HuH-7.5 (cell line): ENCODE results near the gene CD93.

ENCODE experiments used
- DNase-seq: peaks from one replicate; pipeline ENCODE4 v3.0.0; 2011; ENCODE audit warnings: low spot score

The CD93 gene, protein sequence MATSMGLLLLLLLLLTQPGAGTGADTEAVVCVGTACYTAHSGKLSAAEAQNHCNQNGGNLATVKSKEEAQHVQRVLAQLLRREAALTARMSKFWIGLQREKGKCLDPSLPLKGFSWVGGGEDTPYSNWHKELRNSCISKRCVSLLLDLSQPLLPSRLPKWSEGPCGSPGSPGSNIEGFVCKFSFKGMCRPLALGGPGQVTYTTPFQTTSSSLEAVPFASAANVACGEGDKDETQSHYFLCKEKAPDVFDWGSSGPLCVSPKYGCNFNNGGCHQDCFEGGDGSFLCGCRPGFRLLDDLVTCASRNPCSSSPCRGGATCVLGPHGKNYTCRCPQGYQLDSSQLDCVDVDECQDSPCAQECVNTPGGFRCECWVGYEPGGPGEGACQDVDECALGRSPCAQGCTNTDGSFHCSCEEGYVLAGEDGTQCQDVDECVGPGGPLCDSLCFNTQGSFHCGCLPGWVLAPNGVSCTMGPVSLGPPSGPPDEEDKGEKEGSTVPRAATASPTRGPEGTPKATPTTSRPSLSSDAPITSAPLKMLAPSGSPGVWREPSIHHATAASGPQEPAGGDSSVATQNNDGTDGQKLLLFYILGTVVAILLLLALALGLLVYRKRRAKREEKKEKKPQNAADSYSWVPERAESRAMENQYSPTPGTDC

DNA sequence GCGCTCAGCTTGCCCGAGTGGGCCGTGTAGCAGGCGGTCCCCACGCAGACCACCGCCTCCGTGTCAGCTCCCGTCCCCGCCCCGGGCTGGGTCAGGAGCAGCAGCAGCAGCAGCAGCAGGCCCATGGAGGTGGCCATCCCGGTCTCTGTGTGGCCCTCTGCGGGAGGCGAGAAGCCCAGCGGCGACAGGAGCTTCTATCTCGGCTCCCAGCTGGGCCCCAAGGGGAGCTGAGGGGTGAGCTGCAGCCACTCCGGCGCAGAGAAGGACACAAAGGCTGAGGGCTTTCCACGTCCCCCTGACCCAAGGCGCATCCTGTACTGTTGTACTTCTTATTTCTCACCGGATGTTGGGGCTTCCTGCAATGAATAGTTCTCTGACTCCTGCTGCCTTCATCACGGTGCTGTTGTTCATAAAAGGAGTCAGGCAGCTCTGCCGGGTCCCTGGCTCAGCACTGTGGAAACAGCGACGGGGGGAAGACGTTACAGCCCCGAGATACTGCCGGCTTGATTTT, at the start of gene CD93:
Gene CD93, minus strand, starts transcription at position 269 of the 511 bp plus-strand sequence. Its CDS starts 132 bp downstream, at position 137.
- no peak for DNase-seq

DNA sequence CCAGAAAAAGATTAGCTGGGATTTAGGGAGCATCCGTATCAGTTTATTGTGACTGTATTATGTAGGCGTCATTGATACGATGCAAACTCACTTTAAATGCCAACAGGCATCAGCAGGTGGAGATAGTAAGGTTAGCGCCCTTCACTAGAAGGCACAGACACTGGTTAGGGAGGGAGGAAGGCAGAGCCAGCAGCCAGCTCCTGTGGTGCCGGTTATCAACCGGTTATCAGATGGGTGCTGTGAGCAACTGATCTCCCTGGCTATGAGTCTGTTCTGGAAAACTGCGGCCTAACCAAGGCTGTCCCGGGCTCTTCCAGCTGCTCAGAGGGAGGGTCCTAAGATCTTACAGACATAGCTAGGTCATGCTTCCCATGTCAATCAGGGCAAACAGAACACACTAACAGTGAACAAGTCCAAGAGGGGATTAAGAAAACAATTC, 47.5 kb upstream of the CD93 start:
- DNase-seq = no peak

DNA sequence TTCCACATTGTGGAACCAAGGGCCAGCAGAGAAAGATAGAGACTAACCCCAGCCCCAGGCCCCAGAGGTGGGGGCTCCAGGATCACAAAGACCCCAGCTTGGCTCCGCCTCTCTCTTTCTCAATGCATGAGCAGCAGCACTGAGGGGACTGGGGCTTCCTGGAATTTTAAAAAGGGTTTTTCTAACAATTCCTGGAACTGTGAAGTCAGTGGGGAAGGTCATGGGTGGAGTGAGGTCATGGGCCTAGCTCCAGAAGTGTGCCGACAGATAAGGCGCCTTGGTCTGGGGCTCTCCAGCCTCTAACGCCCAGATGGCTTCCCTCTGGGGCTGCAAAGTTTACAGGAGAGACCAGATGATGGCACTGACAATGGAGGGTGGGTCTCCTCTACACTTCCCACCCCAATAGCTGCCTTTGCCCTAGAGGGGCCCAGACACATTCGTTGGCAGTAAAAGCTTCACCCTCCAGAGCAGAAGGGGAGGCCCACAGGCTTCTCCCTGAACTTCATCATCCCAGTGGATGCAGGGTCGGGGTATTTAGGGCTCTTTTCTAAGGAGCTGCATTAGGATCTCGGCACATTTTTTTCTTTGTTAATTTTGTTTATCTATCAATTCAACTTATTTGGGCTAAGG, 46.9 kb upstream of the CD93 start:
- no peak for DNase-seq

DNA sequence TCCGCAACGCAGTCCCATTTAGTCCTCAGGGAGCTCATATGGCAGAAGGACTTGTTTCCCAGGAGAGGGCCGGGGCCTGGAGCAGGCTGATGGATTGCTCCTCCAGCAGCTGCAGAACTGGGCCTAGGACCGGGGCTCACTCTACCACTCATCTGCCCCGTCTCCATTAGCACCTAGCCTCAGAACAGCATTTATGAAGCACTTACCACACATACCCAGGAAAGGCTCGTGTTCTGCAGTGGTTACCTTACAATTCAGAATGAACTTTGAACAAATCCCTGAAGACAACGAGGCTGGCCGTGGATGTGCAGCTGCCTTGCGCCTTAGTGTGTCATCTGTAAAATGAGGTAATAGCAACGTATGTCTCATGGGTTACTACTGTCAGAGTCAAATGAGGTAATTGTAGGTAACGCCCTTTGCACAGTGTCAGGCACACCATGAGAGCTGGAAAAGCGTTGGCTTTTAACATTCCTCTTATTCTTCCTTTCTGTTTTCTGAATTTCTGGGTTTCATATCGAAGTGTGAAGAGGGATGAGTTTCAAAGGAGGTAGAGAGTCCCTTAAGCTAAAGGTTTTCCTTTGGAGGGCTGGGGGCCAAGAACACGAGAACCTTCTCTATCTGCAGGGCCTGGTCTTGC, 46.3 kb upstream of the CD93 start:
- no peak for DNase-seq

DNA sequence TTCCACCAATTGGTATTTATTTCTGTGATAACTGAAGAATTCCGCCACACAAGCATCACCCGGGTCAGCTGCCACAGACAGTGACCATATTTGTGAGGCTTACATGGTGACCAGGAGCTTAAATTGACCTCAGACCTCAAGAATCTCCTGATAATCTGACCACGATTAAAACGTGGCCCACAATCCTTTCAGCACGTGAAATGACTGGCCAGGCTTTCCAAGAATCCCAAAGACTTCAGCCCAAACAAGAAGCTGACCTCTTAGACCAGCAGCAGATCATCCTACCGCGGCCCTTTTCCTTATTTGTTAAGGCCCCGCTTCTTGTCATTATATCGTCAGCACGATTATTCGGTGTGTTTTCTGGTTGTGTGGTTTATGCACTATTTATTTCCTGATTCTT, 45.6 kb upstream of the CD93 start:
- no peak for DNase-seq

DNA sequence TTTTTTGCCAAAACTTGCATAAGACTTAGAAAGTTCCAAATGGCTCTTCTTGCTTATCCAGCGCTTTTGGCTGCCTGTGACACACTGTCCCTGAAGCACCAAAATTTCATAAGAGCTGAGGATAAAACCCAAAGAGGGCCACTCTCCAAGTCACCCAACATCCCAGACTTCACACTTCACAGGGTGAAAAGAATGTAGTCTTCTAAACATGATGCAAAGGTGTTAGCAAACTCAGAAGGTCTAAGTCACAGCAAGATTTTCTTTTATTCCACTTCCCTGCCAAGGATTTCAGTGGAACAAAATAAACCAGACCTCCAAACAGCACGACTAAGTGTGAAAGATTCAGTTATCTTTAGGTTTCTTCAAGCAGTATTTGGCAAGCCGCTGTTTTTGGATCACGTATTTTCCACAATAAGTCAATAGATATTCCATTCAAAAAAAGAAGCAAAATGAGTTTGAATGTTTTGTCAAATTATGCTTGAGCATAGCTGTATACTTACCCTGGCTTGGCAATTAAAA, 44.6 kb upstream of the CD93 start:
- no peak for DNase-seq

DNA sequence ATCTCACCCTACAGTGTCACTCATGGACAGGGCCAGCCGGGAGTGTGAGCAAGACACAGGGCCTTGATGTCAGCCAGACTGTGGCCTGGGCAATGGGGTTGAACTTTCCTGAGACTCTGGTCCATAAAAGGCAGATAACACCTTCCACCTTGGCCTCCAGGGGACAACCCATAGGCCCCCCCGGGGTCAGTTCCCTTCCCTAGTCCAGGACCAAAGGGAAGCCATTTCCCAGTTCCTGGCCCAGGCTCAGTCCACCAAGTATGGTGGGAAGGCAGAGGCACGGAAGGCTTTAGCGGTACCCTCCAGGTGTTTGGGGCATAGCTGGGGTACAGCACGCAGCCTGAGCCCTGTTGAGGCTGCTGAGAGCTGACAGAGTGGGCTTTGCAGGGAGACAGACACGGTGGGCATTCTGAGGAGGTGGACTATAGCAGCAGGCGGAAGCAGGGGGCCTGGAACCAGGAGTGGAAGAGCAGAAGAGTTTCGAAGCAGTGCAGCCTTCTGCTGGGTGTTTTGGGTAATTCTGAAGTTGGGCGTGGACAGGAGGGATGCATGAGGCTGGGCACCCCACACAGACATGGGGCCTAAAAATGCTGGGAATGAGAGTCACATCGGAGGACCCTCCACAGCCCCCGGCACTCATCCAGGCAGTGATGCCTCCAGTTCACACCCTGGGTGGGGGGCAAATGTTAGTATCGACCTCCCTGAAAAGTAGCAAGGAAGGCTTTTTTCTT, 43.9 kb upstream of the CD93 start:
- DNase-seq = no peak

DNA sequence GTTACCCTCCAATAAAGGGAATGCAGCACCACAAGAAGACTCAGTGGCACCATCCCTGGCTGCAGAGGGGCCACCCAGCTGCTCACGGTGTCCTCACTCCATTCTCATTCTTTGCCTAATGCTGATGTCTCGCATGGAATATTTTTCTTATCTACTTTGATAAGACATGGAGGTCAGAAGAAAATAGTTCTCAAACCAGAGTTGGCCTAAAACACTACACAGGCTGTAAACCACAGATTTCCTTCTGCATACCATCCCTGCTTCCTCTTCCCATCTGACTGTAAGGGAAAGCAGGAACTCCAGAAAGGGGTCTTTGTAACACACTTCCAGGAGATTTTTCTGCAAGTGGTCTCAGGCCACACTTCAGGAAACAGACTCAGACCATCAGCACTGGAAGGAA, 43.1 kb upstream of the CD93 start:
- DNase-seq = no peak

DNA sequence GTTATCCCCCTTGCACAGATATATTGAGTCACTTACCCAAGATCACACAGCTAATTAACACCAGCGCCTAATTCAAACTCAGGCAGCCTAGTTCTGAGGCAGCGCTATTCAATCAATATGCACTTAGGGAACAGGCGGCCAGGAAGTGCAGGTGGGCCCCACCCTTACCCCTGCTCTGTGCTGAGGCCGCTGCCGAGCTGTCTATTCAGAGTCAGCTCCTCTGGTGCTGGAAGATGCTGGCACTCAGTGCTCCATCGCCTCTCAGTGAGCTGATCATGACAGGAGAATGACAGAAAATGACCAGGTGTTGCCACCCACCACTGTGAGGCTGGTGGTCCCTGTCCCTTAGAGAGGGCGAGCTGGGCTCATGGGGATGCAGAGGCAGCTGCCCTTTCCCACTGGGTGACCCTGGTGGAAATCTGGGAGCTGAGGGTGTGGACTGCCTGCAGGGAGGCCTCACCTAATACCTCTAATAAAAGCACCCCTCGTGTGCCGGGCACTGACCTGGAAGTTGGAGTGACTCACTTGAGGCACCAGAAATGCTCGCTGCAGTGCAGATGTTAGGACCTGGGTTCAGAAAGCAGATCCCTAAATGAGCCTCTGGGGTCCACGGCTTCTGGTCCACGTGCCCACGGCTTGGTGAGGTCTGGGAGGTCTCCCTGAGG, 42.5 kb upstream of the CD93 start:
- DNase-seq = no peak

DNA sequence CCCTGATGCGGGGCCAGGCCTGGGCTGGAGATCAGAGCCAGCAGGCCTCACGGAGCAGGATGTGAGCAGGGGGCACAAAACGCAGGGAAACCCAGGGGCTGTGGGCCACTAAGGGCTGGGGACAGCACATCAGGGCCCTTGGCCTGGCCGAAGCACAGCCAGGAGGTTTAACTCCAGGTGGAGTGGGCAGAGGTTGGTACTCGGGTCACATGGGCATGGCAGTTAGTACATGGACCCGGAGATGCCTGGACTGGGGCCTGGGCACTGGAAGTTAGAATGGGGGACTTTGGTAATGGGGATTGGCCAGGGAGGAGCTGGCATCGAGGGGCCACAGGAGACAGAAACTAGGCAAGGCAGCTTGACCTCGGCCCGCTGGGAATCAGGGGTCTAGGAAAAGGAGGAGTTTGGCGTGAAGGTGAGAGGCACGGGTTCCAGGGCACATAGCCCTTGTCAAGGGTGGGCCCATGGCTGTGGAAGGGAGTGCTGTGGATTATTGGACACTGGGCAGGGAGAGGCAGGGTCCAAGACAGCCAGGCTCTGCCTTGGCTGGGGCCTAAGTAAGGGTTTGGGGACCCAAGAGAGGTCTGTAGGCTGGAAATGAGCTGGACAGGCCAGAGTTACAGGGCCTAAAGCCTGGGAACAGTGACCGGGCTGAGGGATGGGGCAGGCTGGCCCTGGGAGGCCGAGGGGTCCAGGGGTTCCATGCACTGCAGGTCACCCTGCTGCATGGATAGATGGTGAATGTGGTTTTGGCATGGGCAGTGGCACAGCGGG, 41.6 kb upstream of the CD93 start:
- DNase-seq = no peak

DNA sequence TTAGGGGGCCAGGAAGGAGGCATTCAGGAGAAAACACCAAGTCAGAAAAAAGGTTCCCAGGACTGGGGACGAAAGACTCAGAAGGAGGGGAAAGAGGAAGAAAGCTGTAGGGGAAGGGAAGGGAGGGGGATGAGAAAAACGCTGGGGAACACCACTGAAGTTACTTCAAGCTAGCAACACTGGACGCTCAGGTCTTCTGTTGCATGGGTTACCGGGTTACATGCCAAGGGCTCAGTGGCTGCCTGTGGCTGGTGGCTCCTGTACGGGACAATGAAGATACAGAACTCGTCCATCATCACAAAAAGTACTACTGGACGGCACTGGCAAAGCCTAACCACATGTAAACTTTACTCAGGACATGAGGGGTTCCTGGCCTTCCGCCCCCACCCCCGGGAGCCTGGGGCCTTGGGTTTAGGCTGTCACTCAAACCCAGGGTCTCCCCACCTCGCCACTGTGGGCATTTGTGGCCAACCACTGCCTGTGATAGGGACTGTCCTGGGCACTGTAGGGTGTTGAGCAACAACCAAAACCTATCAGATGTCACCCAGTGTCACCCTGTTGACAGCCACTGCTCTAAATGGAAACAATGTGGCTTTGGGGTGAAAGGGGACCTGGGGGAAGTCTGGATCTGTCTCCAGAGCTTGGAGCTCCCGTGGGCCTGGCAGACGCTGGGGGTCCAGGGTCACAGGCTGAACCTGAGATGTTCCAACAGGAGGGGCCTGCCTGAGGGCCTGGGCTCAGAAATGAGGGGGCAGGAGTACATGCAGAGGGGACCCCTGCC, 40.3 kb upstream of the CD93 start:
- DNase-seq = no peak

DNA sequence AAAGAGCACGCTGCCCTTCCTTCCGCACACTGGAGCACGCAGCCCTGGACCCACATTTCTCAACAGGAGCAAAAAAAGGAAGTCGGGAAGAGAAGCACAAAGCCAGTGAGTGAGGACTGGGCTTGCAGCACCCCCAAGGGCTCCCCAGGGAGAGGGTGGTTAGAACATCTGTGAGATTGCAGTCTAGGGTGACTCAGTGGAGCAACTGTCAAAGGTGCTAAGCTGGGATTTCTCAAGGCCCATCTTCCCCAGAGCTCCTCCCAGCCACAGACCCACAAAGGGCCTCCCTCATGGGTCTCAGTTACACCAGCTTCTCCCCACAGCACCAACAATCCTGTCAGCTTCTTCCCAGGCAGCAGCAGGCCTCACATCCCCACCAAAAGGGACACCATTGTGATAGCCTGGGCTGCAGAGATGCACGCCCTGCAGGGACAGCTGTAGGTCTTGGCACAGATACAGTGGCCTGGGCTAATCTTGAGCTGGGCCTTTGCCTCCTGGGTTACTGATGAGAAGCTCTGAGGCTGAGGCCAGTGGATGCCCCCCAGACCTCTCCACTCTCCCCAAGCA, 39.6 kb upstream of the CD93 start:
- DNase-seq = no peak

DNA sequence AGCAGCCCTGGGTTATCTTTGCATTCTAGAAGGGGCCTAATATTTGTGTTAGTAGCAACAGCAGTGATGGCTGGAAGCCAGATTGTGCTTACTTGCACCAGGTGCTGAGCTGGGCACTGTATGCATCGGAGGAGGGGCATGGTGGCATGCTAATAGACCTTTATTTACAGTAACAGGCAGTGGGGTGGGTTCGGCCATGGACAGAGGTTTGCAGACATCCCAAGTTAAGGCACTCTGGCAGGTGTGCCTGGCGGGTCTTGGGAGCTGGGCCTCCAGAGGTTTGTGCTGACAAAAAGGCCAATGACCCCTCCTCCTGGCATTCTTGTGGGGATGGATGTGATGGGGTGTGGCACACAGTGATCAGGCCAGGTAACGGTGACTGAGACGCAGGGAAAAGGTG, 39.0 kb upstream of the CD93 start:
- DNase-seq = no peak

DNA sequence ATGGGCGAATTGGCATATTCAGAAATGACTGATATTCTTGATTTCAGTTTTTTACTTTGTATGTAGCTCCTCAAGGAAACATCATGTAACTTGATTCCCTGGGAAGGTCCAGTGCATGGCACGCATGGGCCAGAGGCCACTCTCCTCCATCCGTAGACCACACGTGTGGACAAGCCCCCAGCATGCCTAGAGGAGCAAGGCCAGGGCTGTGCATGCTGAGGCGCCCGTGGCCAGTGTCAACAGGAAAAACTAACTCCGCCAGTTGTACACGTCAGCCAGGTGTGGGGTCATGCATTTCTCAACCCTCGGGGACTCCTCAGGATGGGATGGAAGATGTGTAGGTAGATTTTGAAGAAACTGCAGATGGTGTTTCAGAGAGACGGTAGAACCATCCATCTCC, 37.8 kb upstream of the CD93 start:
- DNase-seq = no peak

DNA sequence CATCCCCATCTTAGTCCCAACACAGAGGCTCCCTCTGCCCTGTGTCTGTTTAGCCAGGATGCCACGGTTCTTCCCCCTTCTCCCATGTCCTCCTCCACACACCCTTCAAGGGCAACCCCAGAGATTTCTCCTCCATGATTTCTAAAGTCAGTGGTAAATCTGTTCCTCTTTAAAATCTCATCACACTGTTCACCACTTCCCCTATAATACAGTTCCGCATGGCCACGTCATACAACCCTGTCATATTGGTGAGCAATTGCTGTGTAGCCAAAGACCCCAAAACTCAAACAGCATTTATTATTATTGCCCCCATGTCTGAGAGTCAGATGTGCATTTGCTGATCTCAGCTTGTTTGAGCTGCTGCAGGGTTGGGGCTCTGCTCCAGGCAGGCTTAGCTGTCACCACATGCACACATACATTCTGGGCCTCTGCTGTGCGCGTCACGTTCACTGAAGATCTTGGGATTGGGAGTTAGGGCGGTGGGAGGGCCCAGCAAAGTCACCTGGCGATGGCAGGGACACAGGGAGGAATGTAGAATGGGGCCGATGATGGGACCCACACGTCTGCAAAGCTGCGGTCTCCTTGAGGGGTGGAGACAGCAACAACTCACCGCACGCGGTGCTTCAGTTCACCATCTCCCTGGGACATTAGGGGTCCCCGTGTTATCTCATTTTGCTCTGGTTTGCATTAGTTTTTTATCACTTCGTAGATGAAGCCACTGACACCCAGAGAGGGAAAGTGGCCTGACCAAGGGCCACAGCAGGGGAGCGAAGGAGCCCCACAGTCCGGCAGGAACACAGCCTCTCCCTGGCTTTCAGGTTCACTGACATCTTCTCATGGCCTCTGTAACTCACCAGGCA, 36.9 kb upstream of the CD93 start:
- DNase-seq = no peak

DNA sequence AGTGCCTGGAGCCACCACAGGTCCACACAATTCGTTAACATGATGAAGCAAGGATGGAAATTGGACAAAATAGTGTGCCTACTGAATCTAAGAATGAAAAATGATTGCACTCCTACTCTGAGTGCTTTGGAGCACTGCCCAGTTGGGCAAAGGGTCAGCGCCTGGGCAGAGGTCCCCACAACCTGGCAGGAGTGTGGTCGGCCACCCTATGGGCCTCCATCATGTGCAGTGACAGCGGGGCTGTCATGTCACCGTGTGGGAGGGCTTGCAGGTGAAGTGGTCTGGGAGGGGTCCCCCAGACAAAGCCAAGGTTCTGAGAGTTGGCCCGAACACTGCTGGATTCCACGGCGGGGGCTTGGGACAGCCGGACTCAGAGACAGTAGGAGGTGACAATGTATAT, 36.2 kb upstream of the CD93 start:
- no peak for DNase-seq

DNA sequence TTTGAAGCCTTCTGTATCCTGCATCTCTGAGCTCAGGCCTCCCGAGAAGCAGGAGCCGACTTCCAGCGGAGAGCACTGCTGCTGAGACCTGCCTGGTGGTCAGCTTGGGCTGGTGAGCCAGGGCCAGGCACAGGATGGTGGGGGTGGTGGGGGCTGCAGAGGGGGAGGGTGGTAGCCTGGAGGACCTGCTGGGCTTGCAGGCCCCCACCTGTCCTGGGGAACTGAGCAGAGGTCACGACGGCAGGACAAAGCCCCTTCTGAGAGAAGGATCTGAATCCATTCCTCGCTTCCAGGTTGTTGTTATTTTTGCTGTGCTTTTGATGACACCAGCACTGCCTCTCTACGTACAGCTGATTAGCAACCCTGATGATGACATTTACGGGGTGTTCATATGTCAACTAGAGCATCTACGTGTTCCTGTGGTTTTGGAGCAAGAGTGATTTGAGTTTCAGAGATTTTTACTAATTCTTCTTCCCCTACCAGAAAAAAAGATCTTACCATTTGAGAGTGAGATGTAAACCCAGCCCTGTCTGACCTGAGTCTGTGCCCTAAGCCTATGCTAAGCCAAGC, 35.7 kb upstream of the CD93 start:
- no peak for DNase-seq
